Esophagus squamous epithelium (tissue), 5 donors: Measurements from ENCODE around the gene CCDC81. TPM values are rescaled to one million over a fixed set of nuclear protein-coding genes. Genes with fewer than 3 reads are reported as not detected.
"Not testable (repeated sequence)": the region's sequence is repeated elsewhere in the genome, so short reads cannot be mapped to it uniquely, and the experiment has no call there.

Experiments
- DNase-seq: peaks from one replicate; lab custom pipeline; 2025; lab: John Stamatoyannopoulos, UW
- H3K27ac ChIP-seq, 4 donors: fragments of 200-600 bp; sonication (generic); one replicate each; pipeline ENCODE4 v1.5.1; 2016 to 2019; ENCODE audit warnings: mild to moderate bottlenecking in 1 of 4
- H3K27me3 ChIP-seq, 4 donors: fragments of 200-600 bp; sonication (generic); 1 replicate in 3 of 4; 2 replicates in 1 of 4; pipeline versions ENCODE4 v1.5.1 to v1.6.0; 2017 to 2021; ENCODE audit warnings: antibody characterized with exemption in 1 of 4
- H3K36me3 ChIP-seq, 3 donors: fragments of 200-600 bp; sonication (generic); one replicate each; pipeline ENCODE4 v1.5.1; 2016 to 2019
- H3K4me1 ChIP-seq, 3 donors: fragments of 200-600 bp; sonication (generic); one replicate each; pipeline ENCODE4 v1.5.1; 2017 to 2019
- H3K4me3 ChIP-seq, 4 donors: fragments of 200-600 bp; sonication (generic); 1 replicate in 3 of 4; 2 replicates in 1 of 4; pipeline ENCODE4 v1.5.1; 2016 to 2019; ENCODE audit warnings: mild to moderate bottlenecking in 2 of 4, moderate library complexity in 1 of 4
- H3K9me3 ChIP-seq, 3 donors: fragments of 200-600 bp; sonication (generic); one replicate each; pipeline ENCODE4 v1.5.1; 2016 to 2019
- POLR2A ChIP-seq, 4 donors: fragments of 450-650 bp; IDR thresholded peaks; one replicate each; pipeline ENCODE4 v1.6.1; 2017; ENCODE audit warnings: antibody characterized with exemption in 4 of 4, mild to moderate bottlenecking in 4 of 4, moderate library complexity in 3 of 4
- WGBS, 2 donors: methylation state at CpG; one replicate each; pipeline ENCODE4 v1.1.5; 2018; 5-methylcytosine and 5-hydroxymethylcytosine counted together
- intact Hi-C: fragments of 100-400 bp; cut with DNase I; formaldehyde crosslinking; loops from one replicate; pipeline ENCODE4 v1.15.0; 2022
- total RNA-seq, 4 donors: library from RNA; depleted of rRNA; stranded (reverse); fragments of >200 nt; gene quantifications; one replicate each; pipeline ENCODE4 v1.1.0, GENCODE V29; 2016
- TF ChIP-seq, protein P1 (sequence below), 6 experiments: fragments of 450-650 bp in 4 of 6; fragments of 200-600 bp in 2 of 6; sonication (generic) in 2 of 6; IDR thresholded peaks; one replicate each; pipeline ENCODE4 v1.5.1; 2016 to 2019; ENCODE audit warnings: antibody characterized with exemption in 6 of 6, mild to moderate bottlenecking in 4 of 6, moderate library complexity in 4 of 6
- donor health status: DM: yes; HTN: yes; CAD: no.

Gene CCDC81
- total RNA-seq, 4 donors from 2014 or later = 0.23 to 0.66 (median 0.57) TPM; not detected in 1

DNA sequence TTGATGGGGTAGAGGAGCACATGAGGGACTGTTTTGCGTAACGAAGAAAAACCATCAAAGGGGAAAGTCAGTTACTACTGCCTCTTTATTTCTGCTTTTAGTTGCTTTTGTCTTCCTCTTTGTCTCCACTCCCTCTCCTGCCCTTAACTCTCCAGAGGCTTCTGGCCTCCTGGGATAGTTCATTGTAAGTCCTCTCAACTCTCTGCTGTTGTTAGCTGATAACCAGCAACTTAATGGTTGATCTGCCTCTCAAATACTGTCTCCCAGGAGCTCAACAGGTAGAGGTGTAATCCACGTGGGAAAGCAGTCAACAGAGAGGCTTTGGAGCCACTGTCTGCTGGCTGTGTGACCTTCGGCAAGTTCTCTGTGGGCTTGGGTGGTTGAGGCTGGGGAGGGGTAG, 47.3 kb downstream of the CCDC81 start:
- no peaks in the 10 kb centered on the region for H3K36me3 ChIP-seq
- 75 to 82% methylated on average over 3 to 4 of the region's 4 CpGs for WGBS, 2 donors
- no peak for TF ChIP-seq POLR2A (IDR thresholded peaks at IDR 0.05)
- TF ChIP-seq, protein P1, sequence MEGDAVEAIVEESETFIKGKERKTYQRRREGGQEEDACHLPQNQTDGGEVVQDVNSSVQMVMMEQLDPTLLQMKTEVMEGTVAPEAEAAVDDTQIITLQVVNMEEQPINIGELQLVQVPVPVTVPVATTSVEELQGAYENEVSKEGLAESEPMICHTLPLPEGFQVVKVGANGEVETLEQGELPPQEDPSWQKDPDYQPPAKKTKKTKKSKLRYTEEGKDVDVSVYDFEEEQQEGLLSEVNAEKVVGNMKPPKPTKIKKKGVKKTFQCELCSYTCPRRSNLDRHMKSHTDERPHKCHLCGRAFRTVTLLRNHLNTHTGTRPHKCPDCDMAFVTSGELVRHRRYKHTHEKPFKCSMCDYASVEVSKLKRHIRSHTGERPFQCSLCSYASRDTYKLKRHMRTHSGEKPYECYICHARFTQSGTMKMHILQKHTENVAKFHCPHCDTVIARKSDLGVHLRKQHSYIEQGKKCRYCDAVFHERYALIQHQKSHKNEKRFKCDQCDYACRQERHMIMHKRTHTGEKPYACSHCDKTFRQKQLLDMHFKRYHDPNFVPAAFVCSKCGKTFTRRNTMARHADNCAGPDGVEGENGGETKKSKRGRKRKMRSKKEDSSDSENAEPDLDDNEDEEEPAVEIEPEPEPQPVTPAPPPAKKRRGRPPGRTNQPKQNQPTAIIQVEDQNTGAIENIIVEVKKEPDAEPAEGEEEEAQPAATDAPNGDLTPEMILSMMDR (IDR thresholded peaks at IDR 0.05) = no peak

DNA sequence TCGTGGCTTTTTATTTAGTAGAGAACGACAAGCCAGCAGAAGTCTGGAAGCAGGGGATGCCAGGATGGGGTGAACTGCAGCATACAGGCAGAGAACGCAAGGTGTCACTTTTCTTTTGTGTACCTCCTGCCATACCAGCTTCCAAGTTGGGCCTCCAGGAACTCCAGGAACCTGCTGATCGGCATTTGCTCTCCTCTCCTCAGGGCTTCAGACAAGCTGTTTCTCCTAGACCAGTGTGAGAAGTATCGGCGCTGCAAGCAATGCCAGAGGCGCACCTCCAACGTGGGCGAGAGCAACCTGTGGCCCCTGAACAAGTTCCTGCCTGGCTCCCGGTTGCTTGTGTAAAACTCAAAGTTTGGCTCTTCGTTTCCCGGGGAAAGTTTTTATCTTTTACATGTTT, 47.7 kb downstream of the CCDC81 start:
- 70 to 75% methylated on average over 11 to 12 of the region's 12 CpGs for WGBS, 2 donors
- DNase-seq = no peak
- H3K27ac ChIP-seq = no peak overlapping the region
- H3K9me3 ChIP-seq = peaks cover 0 to 10% (median 0%) of the 10 kb centered on the region in 3 donors
- H3K4me1 ChIP-seq = no peaks in the 10 kb centered on the region
- TF ChIP-seq POLR2A (IDR thresholded peaks at IDR 0.05) = no peak
- TF ChIP-seq, protein P1 (IDR thresholded peaks at IDR 0.05) = no peak
- intact Hi-C loops = no loop called here
- H3K27me3 ChIP-seq = no peaks in the 10 kb centered on the region
- H3K36me3 ChIP-seq = no peaks in the 10 kb centered on the region
- H3K4me3 ChIP-seq = no peak overlapping the region

More for the DNA sequence above, 47.3 kb downstream of the CCDC81 start:
- Histone ChIP-seq H3K27me3 (no peaks in the 10 kb centered on the region), H3K4me3 (no peak overlapping the region), H3K27ac (no peak overlapping the region), H3K4me1 (no peaks in the 10 kb centered on the region), H3K9me3 (peaks cover 0 to 10% (median 0%) of the 10 kb centered on the region in 3 donors)
- intact Hi-C loops = no loop called here
- DNase-seq = no peak

DNA sequence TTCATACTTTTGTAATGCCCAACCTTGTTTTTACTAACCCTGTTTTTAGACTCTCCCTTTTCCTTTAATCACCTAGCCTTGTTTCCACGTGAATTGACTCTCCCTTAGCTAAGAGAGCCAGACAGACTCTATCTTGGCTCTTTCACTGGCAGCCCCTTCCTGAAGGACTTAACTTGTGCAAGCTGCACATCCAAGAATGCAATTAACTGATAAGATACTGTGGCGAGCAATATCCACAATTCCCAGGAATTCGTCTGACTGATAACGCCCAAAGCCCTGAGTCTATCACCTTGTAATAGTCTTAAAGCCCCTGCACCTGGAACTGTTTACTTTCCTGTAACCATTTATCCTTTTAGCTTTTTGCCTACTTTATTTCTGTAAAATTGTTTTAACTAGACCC, 48.8 kb downstream of the CCDC81 start:
- H3K27me3 ChIP-seq, H3K9me3 ChIP-seq, H3K27ac ChIP-seq, H3K36me3 ChIP-seq, H3K4me1 ChIP-seq, H3K4me3 ChIP-seq, intact Hi-C loops, DNase-seq: not testable (repeated sequence)
- WGBS, 2 donors = 63 to 70% methylated on average over 4 of the region's 4 CpGs

DNA sequence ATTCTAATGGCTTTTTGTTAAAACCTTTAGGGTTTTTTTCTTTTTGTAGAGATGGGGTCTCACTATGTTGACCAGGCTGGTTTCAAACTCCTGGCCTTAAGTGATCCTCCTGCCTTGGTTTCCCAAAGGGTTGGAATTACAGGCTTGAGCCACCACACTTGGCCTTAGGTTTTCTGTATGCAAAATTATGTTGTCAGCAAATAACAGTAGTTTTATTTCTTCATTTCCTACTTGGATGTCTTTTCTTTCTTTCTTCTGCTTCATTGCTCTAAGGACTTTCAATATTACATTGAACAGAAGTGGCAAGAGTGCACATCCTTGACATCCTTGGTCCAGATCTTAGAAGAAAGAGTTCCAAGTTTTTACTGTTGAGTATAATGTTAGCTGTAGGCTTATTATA, 52.8 kb downstream of the CCDC81 start:
- Histone ChIP-seq H3K27ac (no peak overlapping the region), H3K4me3 (no peak overlapping the region), H3K4me1 (no peaks in the 10 kb centered on the region), H3K36me3 (no peaks in the 10 kb centered on the region), H3K9me3 (peaks cover 0 to 10% (median 0%) of the 10 kb centered on the region in 3 donors), H3K27me3 (no peaks in the 10 kb centered on the region)
- TF ChIP-seq POLR2A (IDR thresholded peaks at IDR 0.05) = no peak
- TF ChIP-seq, protein P1 (IDR thresholded peaks at IDR 0.05) = no peak
- no peak for DNase-seq
- intact Hi-C loops = no loop called here

DNA sequence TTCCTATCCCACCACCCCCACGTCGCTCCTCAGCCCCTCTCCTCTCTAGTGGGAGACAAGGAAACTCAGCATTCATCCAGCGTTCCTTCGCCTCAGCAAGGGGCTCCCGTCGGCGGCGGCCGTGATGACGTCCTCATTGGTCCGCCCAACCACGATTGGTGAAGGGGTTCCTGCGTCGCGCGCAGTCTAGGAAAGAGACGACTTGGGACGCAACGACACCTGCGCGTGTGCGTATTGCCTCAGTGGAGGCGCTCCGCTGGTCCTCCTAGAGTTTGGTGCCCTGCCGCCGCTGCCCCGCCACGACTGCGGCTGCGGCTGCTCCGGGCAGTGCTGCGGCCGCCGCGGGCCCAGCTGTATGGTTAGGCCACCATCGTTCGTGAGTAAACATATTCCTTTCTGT, 56.6 kb downstream of the CCDC81 start:
- H3K27ac ChIP-seq = no peak overlapping the region
- no peaks in the 10 kb centered on the region for H3K4me1 ChIP-seq
- DNase-seq = no peak
- intact Hi-C loops = no loop called here
- peaks cover 0 to 7% (median 0%) of the 10 kb centered on the region in 3 donors for H3K9me3 ChIP-seq
- TF ChIP-seq POLR2A (IDR thresholded peaks at IDR 0.05) = no peak
- TF ChIP-seq, protein P1 (IDR thresholded peaks at IDR 0.05) = no peak
- no peaks in the 10 kb centered on the region for H3K36me3 ChIP-seq
- no peaks in the 10 kb centered on the region for H3K27me3 ChIP-seq
- 92 to 94% methylated on average over 35 of the region's 37 CpGs for whole genome bisulfite sequencing, 2 donors
- H3K4me3 ChIP-seq = no peak overlapping the region

DNA sequence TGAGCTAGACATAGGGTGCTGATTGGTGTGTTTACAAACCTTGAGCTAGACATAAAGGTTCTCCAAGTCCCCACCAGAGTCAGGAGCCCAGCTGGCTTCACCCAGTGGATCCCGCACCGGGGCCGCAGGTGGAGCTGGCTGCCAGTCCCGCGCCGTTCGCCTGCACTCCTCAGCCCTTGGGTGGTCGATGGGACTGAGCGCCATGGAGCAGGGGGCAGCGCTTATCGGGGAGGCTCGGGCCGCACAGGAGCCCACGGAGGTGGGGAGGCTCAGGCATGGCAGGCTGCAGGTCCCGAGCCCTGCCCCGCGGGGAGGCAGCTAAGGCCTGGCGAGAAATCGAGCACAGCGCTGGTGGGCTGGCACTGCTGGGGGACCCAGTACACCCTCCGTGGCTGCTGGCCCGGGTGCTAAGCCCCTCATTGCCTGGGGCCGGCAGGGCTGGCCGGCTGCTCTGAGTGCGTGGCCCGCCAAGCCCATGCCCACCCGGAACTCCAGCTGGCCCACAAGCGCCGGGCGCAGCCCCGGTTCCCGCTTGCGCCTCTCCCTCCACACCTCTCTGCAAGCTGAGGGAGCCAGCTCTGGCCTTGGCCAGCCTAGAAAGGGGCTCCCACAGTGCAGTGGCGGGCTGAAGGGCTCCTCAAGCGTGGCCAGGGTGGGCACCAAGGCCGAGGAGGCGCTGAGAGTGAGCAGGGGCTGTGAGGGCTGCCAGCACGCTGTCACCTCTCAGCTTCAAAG, 58.8 kb downstream of the CCDC81 start:
- H3K4me3 ChIP-seq, DNase-seq, H3K27me3 ChIP-seq, H3K4me1 ChIP-seq, H3K27ac ChIP-seq, intact Hi-C loops, H3K9me3 ChIP-seq, H3K36me3 ChIP-seq: not testable (repeated sequence)
- 87 to 93% methylated on average over 3 of the region's 38 CpGs for WGBS, 2 donors
